Fibroblast of skin of back (primary cell): ENCODE measurements around the gene SPON1.

ENCODE experiments used
- DNase-seq: peaks from one replicate; pipeline ENCODE4 v3.0.0-alpha.2; 2013

Gene SPON1

DNA sequence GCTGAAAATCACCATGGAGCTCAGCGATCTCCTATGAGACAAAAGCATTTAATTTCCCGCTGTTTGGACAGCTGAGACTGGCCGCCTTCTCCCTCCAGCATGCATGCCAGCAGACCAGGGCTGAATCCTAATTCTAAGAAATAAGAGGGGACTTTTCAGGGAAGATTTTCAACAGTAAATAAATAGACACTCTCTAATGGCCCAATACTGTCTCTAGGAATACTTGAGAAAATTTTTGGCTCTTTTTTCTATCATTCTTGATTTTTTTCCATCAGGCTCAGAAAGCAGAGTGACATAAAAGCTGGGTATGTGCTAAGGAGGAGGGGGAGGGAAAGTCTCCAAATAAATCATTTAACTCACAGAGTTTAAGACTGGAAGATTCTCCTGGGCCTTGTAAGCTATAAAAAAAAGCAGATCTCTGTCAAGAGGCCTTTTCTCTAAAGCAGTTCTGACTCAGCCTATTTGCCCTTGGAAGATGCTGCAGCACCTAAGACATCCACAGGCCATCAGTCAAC, 17.6 kb upstream of the SPON1 start:
- DNase-seq, result no peak

DNA sequence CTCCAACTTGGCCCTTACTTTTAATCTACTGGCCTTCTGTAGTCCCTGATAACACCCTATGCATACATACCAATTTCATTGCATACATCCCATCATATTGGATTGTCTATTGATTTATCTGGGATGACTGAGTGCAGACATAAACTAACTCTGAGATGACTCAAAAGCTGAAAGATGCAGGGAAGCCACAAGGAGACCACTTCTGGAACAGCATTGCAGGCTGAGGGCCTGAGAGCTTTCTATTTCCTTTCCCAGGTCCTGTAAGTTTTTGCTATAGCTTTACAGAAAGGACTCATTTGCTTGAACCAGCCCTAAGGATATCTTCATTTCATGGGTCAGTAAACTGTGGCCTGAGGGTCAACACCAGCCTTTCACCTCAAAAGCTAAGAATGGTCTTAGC, 15.1 kb upstream of the SPON1 start:
- no peak for DNase-seq

GRCh38 chr11:13949876-13950275, 12.6 kb upstream of the SPON1 start:
- DNase-seq, result no peak

DNA sequence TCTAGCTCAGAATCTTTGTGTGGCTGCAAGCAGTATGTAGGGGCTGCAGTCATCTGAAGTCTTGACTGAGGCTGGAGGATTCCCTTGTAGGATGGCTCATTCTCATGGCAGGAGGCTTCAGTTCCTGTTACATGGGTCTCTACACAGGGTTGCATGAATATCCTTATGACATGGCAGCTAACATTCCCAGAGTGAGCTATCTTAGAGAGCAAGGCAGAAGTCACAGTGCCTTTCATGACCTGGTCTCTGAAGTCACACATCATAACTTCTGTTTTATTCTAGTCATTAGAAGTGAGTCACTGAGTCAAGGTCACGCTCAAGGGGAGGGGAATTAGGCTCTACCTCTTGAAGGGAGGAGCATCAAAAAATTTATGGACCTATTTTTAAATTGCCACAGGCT, 10.3 kb upstream of the SPON1 start:
- no peak for DNase-seq

GRCh38 chr11:13952668-13953067, 9.9 kb upstream of the SPON1 start:
- DNase-seq, result no peak

DNA sequence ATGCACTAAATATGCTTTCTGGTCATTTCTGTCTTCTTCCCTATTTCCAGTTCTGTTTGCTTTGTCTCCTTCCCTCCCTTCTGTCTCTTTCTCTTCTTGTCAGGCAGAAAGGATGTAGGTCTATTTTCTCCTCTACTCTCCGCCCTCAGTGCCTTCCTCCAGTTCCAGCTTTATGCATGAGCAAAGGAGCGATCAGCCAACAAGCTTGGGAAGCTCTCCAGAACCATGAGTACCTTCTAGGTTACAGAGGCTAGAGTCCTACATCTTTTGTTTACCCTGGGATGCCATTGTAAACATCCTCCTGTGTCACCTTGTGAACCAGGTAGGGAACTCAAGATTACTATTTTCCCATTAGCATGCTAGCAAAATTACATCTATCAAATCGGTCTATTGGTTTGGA, 7.9 kb upstream of the SPON1 start:
- no peak for DNase-seq

GRCh38 chr11:13955971-13956421, 6.5 kb upstream of the SPON1 start:
- DNase-seq, result peak; percentile 54

DNA sequence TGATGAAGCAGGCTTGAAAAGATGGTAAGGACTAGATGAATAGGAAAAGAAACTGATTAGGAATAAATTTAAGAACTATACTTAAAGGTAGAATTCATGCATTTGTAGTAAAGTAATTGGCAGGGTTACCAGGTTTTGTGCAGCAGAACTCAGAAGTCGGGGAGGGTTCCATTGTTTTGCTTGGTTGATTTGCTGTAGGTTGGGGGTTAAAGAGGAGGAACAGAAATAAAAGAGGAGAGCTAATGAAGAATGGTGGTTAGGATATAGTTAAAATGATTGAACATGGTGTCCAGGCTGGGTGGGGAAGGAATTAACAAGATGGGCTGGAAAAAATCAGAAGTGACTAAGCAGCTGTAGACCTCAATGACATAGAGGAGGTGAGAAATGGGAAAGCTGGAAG, 5.5 kb upstream of the SPON1 start:
- DNase-seq, result no peak

DNA sequence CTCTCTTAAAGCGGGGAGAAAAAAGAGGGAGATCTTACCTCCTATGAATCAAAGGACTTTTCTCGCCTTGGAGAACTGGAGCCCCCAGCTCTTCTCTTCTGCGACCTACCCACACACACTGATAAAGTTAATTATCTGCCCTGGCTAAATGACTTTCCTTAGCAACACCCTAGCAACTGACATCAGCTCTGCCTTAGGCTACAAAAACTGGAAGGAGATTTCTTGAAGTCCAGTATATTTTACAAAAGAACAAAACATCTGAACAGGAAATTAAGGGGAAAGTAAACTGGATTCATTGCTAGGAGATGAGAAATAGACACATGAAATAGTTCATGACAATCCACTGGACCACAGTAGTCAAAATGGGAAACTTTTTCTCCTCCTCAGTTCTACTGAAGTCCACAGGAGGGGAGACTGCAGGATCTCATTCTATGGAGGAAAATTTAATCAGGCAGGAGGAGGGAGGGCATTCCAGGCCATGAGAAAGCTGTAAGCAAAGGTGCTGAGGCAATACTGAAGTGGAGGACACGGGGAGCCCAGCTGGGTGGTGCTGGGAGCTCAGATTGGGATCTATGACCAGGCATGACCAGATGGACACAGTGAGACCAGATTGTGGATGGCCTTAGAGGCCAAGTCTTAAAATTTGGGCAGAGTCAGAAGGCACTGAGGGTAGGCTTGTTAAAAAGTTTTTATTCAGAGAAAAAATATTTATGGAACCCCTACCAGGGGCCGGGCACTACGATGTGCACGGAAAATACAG, 3.7 kb upstream of the SPON1 start:
- no peak for DNase-seq

DNA sequence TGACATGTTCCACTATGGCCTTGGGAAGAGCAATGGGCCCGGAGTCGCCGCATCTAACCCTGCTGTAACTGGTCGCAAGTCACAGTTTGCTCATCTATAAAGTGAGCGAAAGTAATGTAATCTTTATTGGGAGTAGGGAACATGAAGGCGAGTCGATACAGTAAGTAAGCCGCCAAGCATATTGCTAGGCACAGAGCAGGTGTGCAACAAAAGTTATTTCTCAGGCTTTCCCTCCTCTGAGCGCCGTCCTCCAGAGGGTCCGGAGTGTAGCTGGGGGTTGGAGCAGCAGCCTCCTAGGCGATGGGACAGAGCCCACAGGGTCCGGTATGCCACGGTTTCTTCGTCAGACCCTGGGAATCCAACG, 343 bp upstream of the SPON1 start:
- DNase-seq, result no peak

DNA sequence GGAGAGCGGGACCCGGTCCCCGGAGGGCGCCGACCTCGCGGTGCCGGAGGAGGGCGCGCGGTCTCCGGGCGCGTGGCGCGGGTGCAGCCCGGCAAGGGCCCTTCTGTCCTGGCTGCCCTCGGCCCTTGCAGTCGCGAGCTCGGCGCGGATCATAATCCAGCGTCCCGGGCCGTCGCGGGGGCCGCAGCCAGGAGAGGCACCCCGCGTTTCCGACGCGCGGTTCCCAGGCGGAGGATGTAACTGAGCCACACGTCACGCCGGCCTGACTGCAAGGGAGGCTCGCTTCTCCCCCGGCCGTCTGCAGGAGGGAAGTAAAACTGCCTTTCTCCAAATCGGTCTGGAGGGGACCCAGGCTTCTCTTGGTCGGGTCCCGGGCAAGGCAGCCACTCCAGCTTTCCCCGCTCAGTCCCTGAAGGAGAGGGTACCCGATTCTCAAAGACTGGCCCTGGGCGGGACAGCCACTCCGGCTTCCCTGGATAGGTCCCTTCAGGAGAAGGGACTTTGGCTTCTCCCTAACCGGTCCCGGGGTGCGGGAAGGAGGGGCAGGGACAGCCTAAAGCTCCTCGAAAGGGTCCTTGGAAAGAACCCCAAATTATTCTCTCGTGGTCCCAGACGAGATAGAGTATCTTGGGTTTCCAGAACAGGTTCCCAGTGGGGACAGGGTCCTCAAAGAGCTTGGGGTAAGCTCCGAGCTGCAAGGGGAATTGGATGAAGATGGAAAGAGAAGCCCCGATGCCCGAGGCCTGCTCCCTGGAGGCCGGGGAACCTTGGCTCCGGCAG, 836 bp downstream of the SPON1 start:
- no peak for DNase-seq

GRCh38 chr11:13963949-13964770, 1.6 kb downstream of the SPON1 start:
- no peak for DNase-seq

DNA sequence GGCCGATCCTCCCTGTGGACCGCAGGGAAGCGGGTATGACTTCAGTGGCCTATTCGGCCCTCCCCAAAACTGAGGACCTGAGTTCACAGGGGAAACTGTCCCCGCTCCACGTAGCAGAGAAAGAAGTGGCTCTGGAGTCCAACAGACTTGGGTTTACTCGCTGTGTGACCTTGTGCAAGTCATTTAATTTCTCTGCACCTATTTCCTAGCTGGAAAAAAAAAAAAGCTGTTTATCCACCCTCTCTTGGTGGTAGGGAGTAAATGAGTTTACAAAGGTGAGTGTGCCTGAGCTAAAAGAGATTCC, 2.2 kb downstream of the SPON1 start:
- no peak for DNase-seq

DNA sequence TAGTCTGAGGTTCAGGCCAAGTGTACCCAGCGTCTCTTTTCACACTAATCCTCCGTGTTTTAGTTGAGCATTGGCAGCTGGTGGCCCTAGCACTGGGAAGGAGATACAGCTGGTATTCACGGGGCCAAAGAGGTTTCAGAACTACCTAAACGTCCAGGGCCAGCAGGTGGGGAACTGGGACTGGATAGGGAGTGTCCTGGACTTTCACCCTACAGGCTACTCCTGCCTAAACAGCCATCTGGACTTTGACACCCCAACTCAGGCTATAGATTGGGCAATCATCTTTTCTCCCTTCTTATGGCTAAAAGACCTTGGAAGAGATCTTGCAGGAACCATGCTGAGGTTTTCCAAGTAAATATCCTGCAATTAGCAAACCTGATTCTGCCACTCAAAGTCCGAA, 2.8 kb downstream of the SPON1 start:
- no peak for DNase-seq

- no peak for DNase-seq
Measured at GRCh38 chr11:13966013-13966412, 3.5 kb downstream of the SPON1 start.

DNA sequence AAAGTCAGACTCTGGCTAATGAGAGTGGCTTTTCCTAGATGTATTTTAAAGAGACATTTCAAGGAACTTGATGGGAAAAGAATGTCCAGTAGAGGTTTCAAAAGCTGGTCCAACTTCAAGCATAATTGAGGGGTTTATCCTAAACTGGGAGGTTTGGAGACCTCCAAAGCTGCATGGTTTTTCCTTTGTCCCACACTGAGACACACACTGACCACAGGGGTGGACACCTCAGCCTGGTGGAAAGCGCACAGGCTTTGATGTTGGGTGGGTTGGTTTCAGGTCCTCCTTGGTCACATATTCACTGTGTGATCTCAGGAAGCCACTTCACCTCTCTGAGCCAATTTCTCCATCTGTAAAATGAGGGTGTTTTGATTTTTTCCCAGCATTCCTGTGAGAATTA, 4.0 kb downstream of the SPON1 start:
- no peak for DNase-seq

DNA sequence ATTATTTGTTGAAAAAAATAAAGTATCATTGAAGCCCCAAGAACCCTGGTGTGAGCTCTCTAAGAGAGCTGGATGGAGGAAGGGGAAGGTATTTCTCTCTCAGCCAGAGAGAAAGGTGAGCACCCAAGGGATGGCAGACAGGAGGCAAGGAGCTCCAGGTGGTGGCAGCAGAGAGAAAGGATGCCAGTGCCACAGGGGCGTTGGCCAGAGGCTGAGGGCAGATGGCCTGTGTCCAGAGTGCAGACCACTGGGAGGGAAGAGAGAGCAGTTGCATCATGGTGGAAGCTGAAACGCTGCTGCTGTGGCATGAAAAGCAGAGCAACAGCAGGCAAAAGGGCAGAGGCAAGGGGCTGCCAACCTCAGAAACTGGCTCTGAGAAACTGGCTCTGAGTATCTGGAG, 8.5 kb downstream of the SPON1 start:
- no peak for DNase-seq

DNA sequence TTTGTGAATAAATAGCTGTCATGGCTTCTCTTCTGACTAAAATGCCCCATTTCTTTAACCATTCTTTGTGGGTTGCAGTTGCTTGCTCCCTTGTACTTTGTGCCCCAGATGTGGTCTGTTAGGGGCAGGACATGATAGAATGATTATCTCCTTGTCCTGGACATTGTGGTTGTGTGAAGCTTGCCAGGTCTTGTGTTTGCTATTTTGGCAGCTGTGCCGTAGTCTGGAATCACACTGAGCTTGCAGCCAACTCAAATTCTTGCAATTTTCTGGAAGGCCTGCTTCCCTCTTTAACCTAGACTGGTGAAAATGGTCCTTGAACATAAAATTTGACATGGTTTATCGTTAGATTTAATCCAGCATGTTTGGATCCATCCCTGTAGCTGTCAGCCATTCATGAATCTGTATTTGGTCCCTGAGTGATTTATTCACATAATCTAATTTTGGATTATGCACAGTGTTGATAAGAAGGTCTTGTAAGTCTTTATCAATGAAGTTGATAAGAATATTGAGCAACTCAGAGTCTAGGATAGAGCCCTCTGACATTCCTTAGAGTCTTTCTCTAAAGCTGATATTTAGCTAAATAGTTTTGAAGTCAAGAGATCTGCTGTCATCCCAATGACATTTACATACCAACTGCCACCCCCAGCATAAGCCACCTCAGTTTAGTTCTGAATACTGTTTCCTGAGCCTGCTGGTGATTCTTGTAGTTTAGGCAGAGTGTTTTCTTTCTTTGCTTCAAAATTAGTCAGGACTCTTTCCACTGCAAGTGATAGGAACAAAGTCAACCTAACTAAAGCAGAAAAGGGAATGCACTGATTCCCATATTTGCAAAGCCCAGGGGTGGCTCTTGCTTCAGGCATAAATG, 9.8 kb downstream of the SPON1 start:
- no peak for DNase-seq

GRCh38 chr11:13972944-13973343, 10.4 kb downstream of the SPON1 start:
- no peak for DNase-seq

DNA sequence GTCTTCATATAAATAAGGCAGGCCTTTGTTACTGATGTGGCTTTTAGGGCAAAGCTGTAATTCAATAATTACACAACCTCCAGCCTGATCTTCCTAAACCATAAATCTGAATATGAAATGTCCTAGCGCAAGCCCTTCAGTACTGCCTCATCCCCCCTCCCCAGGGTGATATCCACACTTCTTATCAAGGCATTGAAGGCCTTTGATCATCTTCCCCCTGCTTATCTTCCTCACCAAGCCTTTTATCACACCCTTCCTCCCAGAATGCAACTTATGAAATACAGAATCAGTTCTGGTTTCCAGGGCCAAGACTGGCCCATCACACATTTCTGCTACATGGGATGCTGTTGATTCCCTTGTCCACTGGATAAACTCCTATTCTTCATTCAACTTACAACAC, 12.1 kb downstream of the SPON1 start:
- DNase-seq, result no peak

- DNase-seq, result peak; percentile 11
Measured at GRCh38 chr11:13983081-13983751, 20.7 kb downstream of the SPON1 start.
